ENCODE results near the gene GJA10.

The GJA10 gene

DNA sequence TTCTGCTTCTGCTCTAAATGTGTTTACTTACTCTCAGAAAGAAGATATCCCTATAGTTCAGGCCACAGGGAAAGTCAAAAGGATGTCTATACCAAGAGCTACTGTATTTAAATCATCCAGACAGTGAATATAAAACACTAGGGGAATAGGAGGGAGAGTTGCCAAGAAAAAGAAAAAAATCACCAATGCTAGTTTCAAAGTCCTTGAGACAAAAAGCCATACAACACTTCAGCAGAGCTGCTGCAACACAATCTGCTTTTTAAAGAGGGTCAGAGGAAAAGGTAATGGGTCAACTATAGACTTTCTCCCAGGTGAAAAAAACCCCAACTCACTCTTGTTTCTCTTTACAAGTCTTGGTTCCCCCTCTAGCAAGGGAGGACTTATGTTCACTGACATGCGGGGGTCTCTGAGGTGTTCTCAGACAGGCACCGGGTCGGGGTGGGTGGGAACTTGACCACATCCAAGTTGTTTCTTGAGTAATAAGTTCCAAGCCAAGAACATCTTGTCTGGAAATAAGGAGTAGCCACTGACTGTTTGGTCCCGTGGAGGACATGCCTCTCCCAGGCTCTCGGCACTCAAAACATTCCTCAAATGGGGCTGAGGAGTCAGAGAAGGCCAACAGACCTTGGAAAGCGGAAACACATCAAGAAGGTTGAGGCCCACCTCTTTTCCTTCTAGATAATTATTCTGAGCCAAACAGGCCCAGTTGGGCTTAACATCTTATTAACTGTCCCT, 47.7 kb downstream of the GJA10 start:
- no peak overlapping the region for H3K27ac ChIP-seq
- no peak for DNase-seq (ENCODE audit: low read depth, low spot score)

DNA sequence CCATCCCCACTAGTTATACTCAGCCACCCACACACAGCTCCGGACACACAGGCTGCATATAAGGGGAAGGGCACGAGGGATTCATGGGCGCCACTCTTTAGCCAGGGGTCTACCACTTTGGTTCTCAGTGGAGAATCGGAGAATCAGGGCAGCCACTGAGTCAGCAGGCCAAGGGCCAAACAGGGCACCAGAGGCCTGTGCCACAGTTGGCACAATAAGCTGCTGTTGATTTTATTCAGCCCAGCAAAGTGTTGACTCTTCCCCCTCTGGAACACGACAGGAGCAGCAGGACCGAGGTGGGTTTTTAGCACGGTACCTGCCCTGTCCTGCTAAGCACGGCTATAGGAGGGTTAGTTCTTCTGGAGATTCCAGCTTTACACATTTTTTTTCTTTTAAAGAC, 48.3 kb downstream of the GJA10 start:
- DNase-seq (ENCODE audit: low read depth, low spot score): no peak
- no peak overlapping the region for H3K27ac ChIP-seq

DNA sequence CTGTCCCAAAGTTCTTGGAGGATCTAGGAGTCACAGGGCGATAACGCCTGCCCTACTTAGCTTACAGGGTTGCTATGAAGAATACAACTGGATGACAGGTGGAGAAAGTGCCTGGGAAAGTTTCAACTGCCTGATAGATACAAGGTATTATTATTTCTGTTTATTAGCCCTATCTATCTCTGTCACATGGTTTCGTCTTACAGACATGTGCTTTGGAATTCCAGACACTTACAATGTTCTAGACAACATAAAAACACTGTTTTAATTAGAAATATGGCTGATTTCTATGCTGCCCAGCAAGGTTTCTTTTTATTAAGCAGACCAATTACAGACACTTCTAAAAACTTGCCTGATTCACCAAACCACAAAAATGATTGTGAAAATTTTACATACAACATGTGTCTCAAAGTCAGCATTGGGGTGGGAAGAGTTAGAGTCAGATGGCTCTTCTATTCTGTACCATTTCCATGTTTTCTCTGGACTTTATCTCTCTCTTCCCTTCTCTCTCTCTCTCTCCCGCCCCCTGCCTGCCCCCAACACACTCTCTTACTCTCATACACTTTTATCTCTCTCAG, 50.0 kb downstream of the GJA10 start:
- no peak overlapping the region for H3K27ac ChIP-seq

DNA sequence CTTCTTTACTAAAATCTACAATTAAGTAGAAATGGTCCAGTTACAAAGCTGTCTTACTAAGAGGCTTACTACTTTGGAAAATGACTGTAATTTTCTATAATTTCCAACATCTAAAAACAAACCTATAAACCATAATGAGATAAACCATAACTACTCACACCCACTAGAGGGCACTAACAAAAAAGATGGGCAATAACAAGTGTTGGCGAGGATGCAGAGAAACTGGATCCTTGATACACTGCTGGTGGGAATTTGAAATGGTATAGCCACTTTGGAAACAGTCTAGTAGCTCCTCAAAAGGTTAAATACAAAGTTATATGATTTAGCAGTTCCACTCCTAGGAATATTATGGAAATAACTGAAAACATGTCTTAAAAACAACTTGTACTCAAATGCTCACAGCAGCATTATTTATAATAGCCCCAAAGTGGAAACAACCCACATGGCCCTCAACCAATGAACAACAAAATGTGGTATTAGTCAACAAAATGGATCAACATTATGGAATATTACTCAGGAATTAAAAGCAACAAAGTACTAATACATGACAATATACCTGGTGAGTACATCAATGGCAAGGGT, 50.6 kb downstream of the GJA10 start:
- no peak overlapping the region for H3K27ac ChIP-seq
- DNase-seq (ENCODE audit: low read depth, low spot score): no peak

More for the DNA sequence above, 50.0 kb downstream of the GJA10 start:
- no peak for DNase-seq (ENCODE audit: low read depth, low spot score)

Data from epithelial cell of prostate (primary cell).